GM19043 (cell line): ENCODE data around the gene SAMD10.
"Not testable (repeated sequence)": the region's sequence is repeated elsewhere in the genome, so short reads cannot be mapped to it uniquely, and the experiment has no call there.

Experiments
- ATAC-seq: cut with Tn5 transposase; IDR thresholded peaks from one replicate; pipeline ENCODE4 v1.9.1; 2021; ENCODE audit warnings: low read depth; ENCODE audit not compliant: unreplicated experiment

The SAMD10 gene

GRCh38 chr20:63979557-63980316 lies at the start of gene SAMD10:
SAMD10 (minus strand) TSS chr20:63979642; CDS start chr20:63979467, 175 bp downstream.
- ATAC-seq = no peak

GRCh38 chr20:64027981-64028685 lies 48.7 kb upstream of the SAMD10 start:
- no peak for ATAC-seq

GRCh38 chr20:64025826-64026412 lies 46.5 kb upstream of the SAMD10 start:
- ATAC-seq = no peak

- no peak for ATAC-seq
Observed at GRCh38 chr20:64025101-64025825, 45.8 kb upstream of the SAMD10 start.

- ATAC-seq = no peak
Observed at GRCh38 chr20:64024141-64024990, 44.9 kb upstream of the SAMD10 start.

GRCh38 chr20:64023361-64024140 lies 44.1 kb upstream of the SAMD10 start:
- ATAC-seq = no peak

GRCh38 chr20:64022671-64023360 lies 43.4 kb upstream of the SAMD10 start:
- no peak for ATAC-seq

- no peak for ATAC-seq
Observed at GRCh38 chr20:64021124-64021975, 41.9 kb upstream of the SAMD10 start.

GRCh38 chr20:64015635-64016034 lies 36.2 kb upstream of the SAMD10 start:
- ATAC-seq = no peak

GRCh38 chr20:64012385-64013154 lies 33.1 kb upstream of the SAMD10 start:
- ATAC-seq = not testable (repeated sequence)

GRCh38 chr20:64011366-64011779 lies 31.9 kb upstream of the SAMD10 start:
- no peak for ATAC-seq

- ATAC-seq = no peak
Observed at GRCh38 chr20:64010711-64011237, 31.3 kb upstream of the SAMD10 start.

- no peak for ATAC-seq
Observed at GRCh38 chr20:64009811-64010387, 30.5 kb upstream of the SAMD10 start.

GRCh38 chr20:64006902-64007301 lies 27.5 kb upstream of the SAMD10 start:
- no peak for ATAC-seq

- ATAC-seq = no peak
Observed at GRCh38 chr20:64006490-64006889, 27.0 kb upstream of the SAMD10 start.

GRCh38 chr20:64005394-64005793 lies 26.0 kb upstream of the SAMD10 start:
- ATAC-seq = no peak
